ENCODE data around the gene ART4. TPM values are rescaled to one million over a fixed set of nuclear protein-coding genes. Genes with fewer than 3 reads are reported as not detected.

The ART4 gene, protein sequence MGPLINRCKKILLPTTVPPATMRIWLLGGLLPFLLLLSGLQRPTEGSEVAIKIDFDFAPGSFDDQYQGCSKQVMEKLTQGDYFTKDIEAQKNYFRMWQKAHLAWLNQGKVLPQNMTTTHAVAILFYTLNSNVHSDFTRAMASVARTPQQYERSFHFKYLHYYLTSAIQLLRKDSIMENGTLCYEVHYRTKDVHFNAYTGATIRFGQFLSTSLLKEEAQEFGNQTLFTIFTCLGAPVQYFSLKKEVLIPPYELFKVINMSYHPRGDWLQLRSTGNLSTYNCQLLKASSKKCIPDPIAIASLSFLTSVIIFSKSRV
- 3.3 TPM for total RNA-seq
- long read RNA-seq, full-length matches to known transcripts, result 2 of 4 reads
- long read RNA-seq, partial matches to known transcripts, result 0 of 4 reads
- long read RNA-seq, other reads (novel, unspliced or antisense), result 2 of 4 reads

DNA sequence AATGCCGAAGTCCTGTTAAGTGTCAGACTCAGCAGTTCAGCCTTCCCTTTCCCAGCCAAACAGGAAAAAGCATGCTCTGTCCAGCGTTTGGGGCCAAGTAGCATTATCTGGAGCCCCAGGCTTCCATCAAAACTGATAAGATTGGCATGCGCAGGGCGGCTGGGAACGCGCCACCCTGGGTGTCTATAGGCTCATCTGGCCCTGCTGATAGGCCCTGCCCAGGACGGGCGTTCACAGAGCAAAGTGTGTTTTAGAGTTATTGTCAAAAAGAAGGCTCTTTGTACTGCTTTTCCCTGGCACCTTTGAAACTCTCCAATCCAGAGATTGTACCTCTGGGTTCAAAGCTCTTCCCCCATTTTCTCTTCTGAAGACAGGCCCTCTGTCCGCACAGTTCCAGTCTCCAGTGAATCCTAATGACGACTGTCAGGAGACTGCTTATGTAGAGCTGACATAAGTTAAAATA lies at the start of gene ART4:
ART4 (minus strand) TSS at position 102 of the 463 bp plus-strand sequence. CDS start 413 bp downstream, outside the sequence.
- ATAC-seq, result peak; percentile 36
- DNase-seq, result peak; percentile 73

DNA sequence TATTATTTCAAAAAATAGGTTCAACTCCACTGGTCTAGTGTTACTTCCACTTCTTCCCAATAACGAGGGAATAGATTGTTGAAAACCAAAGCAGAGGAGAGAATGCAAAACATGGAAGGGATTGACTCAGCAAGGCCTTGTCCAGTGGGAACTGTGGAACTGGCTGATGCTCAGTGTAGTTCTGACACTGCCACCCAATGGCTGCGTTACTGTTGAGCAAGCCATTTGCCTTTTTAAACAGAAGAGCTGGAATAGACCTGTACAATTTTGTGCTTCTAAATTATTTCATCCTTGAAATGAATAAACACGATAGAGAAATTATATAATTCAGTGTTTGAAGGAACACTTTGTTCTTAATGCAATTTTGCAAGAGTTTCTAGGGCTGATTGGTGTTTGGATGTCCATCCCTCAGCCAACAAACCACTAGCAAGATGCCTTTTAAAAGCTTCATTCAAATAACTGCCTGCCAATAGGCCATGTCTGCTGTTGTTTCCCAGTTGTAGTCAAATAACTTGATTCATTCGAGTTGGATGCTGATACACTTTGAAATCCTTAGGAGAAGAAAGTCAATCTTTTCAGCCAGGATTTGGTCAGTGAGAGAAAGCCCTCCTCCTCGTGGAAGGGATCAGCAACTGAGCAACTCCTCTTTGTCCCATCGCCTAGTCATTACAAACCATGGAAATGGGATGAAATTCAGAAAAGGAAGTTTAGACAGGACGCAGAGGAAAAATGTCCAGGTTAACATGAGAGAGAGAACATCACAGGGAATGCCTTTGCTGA lies 49.6 kb upstream of the ART4 start:
- ATAC-seq (peak; percentile 88), DNase-seq (peak; percentile 36)
- intact Hi-C loops (cut with micrococcal nuclease), result no loop called here

More for the DNA sequence above, at the start of gene ART4:
- intact Hi-C loops (cut with micrococcal nuclease), result no loop called here

DNA sequence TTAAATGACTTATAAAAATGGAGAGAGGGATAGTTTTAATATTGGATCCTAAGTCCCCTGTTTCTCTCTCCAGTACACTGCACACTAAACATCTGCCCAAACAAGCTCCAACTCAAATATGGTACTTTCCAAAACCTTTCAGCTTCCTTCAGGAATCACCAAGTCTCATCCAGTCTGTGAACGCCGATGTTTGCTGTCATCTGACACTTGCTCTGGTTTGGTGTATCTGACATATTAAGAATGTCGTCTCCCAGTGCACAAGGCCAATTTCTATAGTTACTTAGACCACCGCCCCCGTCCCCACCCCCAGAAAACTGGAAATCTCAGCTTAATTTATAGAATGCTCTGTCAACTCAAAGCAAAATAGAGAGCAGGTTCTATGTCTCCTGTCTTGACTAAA lies 47.4 kb upstream of the ART4 start:
- ATAC-seq, result no peak
- no peak for DNase-seq
- intact Hi-C loops (cut with micrococcal nuclease), result no loop called here

DNA sequence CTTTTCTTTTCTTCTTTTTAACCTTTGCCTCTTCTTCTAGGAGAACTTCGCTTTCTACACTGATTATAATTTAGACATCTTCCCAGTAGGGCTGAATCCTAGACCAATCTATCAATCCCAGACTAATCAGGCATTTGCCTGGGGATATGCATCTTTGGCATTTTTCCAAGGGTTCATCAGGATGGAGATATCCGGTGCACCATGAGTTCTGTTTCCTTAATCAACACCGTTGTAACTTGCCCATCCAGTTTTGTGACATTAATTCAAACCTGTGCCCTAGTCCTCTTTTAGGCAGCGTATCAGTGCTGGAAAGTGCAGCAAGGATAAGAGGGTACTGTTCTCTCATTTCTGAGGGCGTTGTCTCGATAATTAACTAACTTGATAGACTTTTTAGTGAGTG lies 42.9 kb upstream of the ART4 start:
- intact Hi-C loops (cut with micrococcal nuclease), result loop anchor here (5.0 kb wide), 1 partner anchor 39 kb away; no protein-coding TSS in a partner anchor
- ATAC-seq (no peak), DNase-seq (no peak)

DNA sequence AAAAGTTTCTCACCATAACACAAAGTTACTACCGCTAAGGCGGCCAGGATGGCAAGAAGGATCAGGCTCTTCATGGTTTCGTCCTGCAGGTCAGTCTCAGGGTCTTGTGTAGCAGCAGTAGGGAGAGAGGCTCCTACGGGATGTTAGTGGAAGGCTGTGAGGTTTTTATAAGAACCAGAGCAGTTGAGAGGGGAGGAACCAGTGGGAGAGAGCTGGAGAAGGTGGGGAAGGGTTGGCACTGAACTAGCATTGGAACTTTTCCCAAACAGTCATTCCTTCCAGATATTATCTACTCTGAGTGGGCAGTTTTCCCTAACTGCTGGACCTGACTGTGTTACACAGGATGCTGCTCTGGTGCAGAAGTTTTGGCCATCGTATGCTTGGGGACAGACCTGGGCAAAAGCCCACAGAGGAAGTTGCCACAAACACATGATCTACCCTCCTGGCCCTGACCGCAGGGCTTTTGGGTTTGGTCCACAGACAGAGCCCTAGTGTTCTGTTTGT lies 42.4 kb upstream of the ART4 start, which contains the start of gene MGP:
MGP (minus strand) TSS at position 137 of the 504 bp plus-strand sequence; CDS start at position 74, 63 bp downstream.
- intact Hi-C loops (cut with micrococcal nuclease), result loop anchor here (5.0 kb wide), 1 partner anchor 38 kb away; no protein-coding TSS in a partner anchor
- DNase-seq (peak; percentile 61), ATAC-seq (peak; percentile 88)

DNA sequence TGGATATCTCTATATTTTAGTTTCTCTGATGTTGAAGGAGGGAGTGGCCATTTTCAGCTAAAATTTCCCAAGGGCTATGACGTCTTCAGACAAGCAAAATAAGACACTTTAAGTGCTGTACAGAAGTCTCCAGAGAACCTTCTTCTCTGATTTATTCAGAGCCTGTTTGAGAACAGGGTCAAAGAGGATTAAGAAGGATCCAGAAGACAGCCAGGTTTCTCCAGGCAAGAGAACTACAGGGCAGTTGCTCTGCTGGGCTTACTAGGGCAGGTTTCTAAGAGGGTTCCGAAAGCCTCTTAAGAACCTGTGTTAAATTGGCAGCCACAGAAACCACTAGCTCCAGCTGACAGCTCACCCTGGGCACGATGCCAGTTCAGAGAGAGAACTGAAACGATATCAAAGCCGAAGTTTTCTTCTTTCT lies 41.1 kb upstream of the ART4 start:
- intact Hi-C loops (cut with micrococcal nuclease), result no loop called here
- DNase-seq (peak; percentile 82), ATAC-seq (peak; percentile 76)

DNA sequence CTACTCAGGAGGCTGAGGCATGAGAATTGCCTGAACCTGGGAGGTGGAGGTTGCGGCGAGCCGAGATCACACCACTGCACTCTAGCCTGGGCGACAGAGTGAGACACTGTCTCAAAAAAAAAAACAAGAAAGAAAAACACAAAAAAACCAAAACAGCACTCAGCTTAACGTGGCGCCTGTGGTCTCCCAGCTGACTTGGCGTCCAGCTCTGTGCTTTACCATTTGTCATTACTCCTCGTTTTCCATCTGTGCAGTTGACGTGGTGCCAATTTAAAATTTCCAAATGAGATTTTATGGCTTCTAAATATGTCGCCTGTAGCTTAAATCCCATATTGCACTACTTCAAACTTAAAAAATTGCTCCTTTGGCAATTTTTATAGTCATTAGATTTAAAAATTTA lies 40.4 kb upstream of the ART4 start:
- ATAC-seq (peak; percentile 4), DNase-seq (no peak)
- intact Hi-C loops (cut with micrococcal nuclease), result no loop called here

DNA sequence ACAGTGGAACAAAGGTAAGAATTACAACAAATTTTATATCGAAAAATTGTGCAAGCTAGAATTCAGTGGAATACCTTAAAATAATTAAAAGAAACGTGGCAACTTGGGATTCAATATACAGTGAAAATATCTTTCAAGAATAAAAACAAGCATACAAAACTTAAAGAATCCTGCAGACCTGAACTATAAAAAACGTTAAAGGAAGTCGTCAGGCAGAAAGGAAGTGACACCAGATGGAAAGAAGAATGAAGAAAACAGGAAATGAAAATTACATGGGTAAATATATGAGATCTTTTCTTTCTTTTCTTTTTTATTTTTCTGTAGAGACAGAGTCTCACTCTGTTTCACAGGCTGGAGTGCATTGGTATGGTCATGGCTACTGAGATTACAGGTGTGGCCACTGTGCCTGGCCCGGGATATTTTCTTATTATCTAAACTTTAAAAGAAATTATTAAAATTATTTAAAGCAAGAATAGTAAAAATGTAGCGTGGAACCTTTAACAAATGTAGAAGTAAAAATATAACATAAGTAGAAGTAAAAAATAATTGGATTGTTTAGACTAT lies 37.6 kb upstream of the ART4 start:
- ATAC-seq (no peak), DNase-seq (no peak)
- intact Hi-C loops (cut with micrococcal nuclease), result no loop called here

DNA sequence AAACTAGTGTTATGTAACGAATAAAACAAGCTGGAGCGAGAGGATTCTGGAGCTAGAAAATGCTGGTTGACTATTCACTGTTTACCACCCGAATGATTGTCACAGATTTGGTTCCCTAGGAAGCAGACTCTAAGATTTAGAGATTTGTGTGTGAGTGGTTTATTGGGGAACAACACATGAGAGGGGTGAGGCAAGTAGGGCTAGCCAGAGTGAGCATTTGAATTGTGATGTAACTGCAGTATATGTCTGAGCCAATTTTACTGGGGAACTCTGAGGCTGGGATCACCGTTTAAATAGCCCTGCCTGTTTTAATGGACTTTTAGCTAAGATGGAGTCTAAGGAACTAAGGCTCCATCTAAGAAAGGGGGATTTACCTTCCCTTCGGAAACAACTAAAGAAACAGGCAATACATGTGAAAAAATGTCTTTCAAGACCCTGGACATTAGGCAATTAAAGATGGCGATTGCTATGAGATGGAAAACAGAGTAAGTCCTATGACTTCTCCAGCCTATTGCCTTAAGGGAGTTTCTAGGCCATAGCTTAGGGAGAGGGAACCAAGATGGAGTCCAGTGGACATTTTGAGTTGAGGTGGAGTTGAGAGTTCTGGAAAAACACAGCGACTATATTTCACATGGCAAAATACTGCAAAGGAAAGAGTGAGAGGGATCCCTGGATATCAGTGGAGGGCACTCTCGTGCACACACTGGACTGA lies 36.1 kb upstream of the ART4 start:
- intact Hi-C loops (cut with micrococcal nuclease), result no loop called here
- ATAC-seq (peak; percentile 50), DNase-seq (no peak)

DNA sequence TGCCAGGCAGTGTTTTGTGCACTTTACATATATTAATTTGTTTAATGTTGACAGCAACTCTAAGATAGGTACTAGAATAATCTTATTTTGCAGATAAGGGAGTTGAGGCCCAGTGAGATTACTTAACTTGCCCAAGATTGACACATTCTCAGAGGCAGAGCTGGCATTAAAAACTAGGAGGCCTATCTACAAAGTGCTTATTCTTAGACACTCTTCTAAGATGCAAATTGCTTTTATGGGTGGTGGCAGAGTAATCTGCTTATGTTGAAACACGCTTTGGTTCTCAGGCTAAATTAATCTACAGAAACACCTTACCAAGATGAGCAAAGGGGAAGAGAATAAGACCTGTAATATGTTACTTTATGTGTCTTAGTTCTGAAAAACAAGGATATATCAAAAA lies 35.2 kb upstream of the ART4 start:
- no peak for ATAC-seq
- no peak for DNase-seq
- intact Hi-C loops (cut with micrococcal nuclease), result no loop called here

DNA sequence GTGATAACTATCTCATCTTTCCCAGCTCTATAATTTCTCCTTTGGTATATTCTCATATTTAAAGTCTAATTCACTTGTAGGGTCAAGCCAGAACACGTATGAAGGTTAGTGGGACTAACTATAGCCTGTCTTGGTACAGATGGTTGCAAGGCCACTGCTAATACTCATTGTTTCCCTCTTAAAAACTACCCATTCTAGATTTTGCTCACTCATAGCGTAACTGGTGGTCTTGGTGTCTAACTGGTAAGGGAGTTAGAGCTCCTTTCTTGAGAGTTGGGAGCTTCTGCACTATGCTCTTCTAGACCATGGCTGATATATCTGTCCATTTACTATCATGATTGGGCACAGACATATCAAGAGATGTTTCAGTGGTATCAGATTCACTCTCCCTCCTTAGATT lies 33.5 kb upstream of the ART4 start:
- ATAC-seq (no peak), DNase-seq (no peak)
- intact Hi-C loops (cut with micrococcal nuclease), result no loop called here

DNA sequence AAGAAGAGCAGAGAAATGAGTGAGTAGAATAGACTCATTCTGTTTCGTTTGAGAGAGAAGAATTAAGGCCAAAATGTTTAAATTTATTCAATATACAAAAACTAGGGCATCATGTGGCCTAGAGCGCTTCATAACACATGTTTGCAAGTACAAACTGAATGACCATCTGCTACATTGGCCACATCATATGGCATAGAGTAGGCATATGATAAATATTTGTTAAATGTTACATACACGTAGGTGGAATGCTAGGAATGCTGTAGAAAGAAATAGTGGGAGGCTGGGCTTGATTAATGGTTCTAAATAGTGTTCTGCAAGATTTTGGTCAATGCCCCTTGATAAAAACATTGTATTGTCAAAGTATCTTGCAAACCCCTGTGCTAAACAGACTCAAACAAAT lies 31.6 kb upstream of the ART4 start:
- no peak for ATAC-seq
- no peak for DNase-seq
- intact Hi-C loops (cut with micrococcal nuclease), result no loop called here

DNA sequence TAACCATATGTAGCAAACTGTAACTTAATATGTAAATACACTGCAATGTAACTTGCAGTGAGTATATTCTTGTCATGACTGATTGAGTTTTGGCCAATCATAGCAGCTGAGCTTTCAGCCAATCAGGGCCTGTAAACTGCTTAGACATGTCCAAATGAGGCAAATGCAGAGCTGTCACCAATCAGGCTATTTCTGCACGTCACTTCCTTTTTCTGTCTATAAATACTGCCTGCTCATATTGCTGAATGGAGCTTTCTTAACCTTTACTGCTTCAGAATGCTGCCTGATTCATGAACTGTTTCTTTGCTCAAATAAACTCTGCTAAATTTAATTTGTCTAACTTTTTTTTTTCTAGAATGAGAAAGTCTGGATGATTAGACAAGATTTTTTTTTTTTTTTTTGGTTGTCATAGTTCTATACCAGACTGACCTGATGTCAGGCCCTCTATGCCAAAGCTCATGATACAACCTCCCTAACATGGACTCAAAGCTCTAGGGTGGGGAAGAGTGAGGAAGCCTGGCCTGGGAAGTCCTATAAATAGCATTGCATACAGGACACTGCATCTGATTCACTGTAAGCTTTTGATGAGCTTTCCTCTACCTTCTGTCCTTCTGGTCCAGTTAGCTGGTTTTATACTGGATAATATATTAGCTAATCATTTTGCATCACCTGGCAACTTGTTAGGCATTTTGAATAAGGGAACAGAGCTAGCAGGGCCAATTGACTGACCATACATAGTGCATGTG lies 30.3 kb upstream of the ART4 start:
- DNase-seq (no peak), ATAC-seq (peak; percentile 41)
- intact Hi-C loops (cut with micrococcal nuclease), result no loop called here

DNA sequence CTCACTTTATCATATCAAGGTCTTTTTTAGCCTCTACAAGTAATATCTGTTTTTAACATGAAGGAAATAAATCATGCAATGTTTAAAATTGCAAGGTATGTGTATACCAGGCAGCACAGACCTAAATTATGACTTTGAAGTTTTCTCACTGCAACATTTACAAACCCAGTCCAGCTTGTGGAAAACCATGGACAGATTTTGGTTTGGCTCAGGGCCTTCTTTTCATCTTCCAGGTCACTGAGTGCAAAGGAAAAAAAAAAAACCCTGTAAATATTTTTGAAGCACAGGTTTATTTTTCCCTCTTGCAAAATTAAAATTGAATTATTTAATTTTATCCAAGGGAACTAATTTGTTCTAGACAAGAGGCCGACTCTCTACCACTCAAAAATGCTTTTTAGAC lies 28.6 kb upstream of the ART4 start:
- ATAC-seq, result no peak
- no peak for DNase-seq
- intact Hi-C loops (cut with micrococcal nuclease), result no loop called here

DNA sequence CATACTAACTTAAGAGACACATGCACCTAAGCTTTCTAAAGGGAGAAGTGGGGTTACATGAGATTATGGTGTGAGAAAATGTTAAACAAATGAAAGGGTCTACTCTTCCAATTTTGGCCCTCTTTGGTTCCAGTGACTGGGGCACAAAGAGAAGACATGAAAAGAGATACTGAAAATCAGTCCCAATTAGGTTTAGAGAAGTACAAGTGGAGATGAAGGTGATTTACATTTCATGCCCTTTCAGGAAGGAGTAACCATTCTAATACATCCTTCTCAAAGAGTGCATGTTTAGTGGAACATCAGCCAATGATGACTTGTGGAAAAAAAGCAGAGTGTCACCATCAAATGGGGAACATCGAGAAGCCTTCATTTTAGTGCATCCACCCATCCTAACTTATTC lies 27.9 kb upstream of the ART4 start:
- DNase-seq (no peak), ATAC-seq (no peak)
- intact Hi-C loops (cut with micrococcal nuclease), result no loop called here

DNA sequence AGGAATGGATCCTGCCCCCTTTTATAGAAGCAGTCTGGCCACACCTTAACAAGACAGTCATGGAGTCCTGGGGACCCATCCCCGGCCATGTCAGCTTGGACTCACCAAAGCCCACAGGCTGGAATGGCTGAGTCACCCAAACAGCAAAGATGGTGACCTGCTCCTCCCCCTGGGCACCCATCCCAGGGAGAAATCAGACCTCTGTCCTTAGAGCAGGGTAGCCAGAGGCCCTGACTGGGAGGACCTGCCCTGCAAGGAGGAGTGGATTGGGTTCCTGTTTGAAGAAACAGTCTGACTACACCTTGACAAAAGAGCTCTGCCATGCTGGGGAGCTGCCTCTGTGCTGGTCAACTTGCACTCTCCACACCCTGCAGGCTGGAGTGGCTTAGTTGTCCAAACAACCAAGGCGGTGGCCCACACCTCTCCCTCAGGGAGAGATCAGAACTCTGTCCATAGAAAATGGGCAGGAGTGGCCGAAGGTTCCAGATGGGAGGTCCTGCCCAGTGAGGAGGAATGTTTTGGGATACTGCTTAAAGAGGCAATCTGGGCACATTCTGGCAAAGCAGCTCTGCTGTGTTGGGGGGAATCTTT lies 25.7 kb upstream of the ART4 start:
- ATAC-seq (no peak), DNase-seq (no peak)
- intact Hi-C loops (cut with micrococcal nuclease), result no loop called here

DNA sequence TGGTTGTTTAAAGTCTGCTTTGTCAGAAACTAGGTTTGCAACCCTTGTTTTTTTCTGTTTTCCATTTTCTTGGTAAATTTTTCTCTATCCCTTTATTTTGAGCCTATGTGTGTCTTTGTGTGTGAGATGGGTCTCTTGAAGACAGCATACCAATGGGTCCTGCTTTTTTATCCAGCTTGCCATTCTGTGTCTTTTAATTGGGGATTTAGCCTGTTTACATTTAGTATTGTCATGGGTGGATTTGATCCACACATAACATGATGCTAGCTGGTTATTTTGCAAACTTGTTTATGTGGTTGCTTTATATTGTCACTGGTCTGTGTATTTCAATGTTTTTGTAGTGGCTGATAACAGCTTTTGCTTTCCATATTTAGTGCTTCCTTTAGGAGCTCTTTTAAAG lies 17.2 kb upstream of the ART4 start:
- intact Hi-C loops (cut with micrococcal nuclease), result no loop called here
- no peak for ATAC-seq
- DNase-seq, result no peak

DNA sequence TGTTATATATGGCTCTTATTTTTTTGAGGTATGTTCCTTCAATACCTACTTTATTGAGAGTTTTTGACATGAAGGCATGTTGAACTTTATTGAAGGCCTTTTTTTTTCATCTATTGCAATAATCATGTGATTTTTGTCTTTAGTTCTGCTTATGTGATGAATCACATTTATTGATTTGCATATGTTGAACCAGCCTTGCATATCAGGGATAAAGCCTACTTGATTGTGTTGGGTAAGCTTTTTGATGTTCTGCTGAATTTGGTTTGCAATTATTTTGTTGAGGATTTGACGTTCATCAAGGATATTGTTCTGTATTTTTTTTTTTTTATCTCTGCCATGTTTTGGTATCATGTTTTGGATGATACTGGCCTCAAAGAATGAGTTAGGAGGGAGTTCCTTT lies 15.2 kb upstream of the ART4 start:
- ATAC-seq, result no peak
- intact Hi-C loops (cut with micrococcal nuclease), result no loop called here

More for the DNA sequence above, 15.2 kb upstream of the ART4 start:
- no peak for DNase-seq
